Mononuclear cell (primary cell): ENCODE measurements around the gene D2HGDH. TPM values are rescaled to one million over a fixed set of nuclear protein-coding genes. Genes with fewer than 3 reads are reported as not detected.
"Not testable (repeated sequence)": the region's sequence is repeated elsewhere in the genome, so short reads cannot be mapped to it uniquely, and the experiment has no call there.

ENCODE experiments used
- H3K27me3 ChIP-seq: 2 replicates; pipeline ENCODE4 v1.6.0; 2011; ENCODE audit warnings: low read length, control low read depth; ENCODE audit not compliant: insufficient read depth
- H3K4me1 ChIP-seq: 2 replicates; pipeline ENCODE4 v1.5.1; 2011; ENCODE audit warnings: mild to moderate bottlenecking, low read length, control low read depth; ENCODE audit not compliant: insufficient read depth
- H3K4me3 ChIP-seq: 2 replicates; pipeline ENCODE4 v1.5.1; 2011; ENCODE audit warnings: mild to moderate bottlenecking, low read length, moderate library complexity
- H3K9me3 ChIP-seq: 2 replicates; pipeline ENCODE4 v1.5.1; 2011; ENCODE audit warnings: low read depth, mild to moderate bottlenecking, control low read depth, low read length
- total RNA-seq: library from RNA; depleted of rRNA; stranded (reverse); fragments of >200 nt; gene quantifications from one replicate; pipeline ENCODE4 v1.2.3, GENCODE V29; 2012

Gene D2HGDH
- total RNA-seq, 1 donor = 7.7 TPM

GRCh38 chr2:241817821-241818215 is 83.4 kb downstream of the D2HGDH start:
- peaks cover 15% of the 10 kb centered on the region for H3K4me1 ChIP-seq
- not testable (repeated sequence) for H3K27me3 ChIP-seq, H3K4me3 ChIP-seq, H3K9me3 ChIP-seq

Other genes with a start within 250 kb of the D2HGDH start
- gene STK25, start 226.0 kb upstream of the D2HGDH start, total RNA-seq = 59.9 TPM
- 0.52 TPM for gene BOK, start 175.9 kb upstream of the D2HGDH start, total RNA-seq
- gene THAP4, start 97.5 kb upstream of the D2HGDH start, total RNA-seq = 27.0 TPM
- 46.9 TPM for gene ATG4B, start 96.9 kb upstream of the D2HGDH start, total RNA-seq
- gene DTYMK, start 47.8 kb upstream of the D2HGDH start, total RNA-seq = 2.9 TPM
- 38.5 TPM for gene ING5, start 32.6 kb upstream of the D2HGDH start, total RNA-seq
- 2.5 TPM for gene GAL3ST2, start 42.2 kb downstream of the D2HGDH start, total RNA-seq
- gene NEU4, start 74.6 kb downstream of the D2HGDH start, total RNA-seq = 8.5 TPM
- gene PDCD1, start 124.3 kb downstream of the D2HGDH start, total RNA-seq = 2.0 TPM
- gene RTP5, start 135.1 kb downstream of the D2HGDH start, total RNA-seq = 0.21 TPM